OCI-LY1 (cell line): ENCODE measurements around the gene HLA-DPA1.

ENCODE experiments used
- EZH2 ChIP-seq: fragments of 200-600 bp; sonication (generic), shearing (Covaris generic); IDR thresholded peaks from 2 replicates; pipeline ENCODE4 v1.8.0; 2017; ENCODE audit warnings: borderline replicate concordance, mixed run types, mild to moderate bottlenecking, antibody characterized with exemption, low read length, moderate library complexity, mixed read lengths
- TF ChIP-seq, protein P1 (sequence below): fragments of 200-600 bp; sonication (generic), shearing (Covaris generic); IDR thresholded peaks from 2 replicates; pipeline ENCODE4 v1.5.1; 2017; ENCODE audit warnings: mild to moderate bottlenecking, antibody characterized with exemption, low read length, moderate library complexity, mixed read lengths

DNA sequence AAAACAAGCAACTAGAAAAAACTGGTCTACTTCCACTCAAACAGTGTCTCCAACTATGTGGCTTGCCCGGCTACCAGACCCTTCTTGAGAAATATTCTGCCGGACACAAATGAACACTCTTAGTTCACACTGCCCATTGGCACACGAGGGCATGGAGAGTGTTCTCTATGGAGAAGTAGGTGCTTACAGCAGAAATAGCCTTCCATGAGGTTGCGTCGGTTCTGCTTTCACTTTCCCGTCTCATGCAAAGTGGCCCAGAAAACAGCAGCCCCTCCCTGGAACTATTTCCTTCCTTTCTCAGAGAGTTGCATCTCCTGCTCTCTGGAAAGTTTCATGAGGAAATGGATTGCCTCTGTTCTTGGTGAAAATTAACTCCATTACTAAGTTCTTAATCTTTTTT is 54.5 kb downstream of the HLA-DPA1 start:
- TF ChIP-seq, protein P1, sequence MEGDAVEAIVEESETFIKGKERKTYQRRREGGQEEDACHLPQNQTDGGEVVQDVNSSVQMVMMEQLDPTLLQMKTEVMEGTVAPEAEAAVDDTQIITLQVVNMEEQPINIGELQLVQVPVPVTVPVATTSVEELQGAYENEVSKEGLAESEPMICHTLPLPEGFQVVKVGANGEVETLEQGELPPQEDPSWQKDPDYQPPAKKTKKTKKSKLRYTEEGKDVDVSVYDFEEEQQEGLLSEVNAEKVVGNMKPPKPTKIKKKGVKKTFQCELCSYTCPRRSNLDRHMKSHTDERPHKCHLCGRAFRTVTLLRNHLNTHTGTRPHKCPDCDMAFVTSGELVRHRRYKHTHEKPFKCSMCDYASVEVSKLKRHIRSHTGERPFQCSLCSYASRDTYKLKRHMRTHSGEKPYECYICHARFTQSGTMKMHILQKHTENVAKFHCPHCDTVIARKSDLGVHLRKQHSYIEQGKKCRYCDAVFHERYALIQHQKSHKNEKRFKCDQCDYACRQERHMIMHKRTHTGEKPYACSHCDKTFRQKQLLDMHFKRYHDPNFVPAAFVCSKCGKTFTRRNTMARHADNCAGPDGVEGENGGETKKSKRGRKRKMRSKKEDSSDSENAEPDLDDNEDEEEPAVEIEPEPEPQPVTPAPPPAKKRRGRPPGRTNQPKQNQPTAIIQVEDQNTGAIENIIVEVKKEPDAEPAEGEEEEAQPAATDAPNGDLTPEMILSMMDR, result no peak
- TF ChIP-seq EZH2, result no peak
